ENCODE data around the gene ATG2A.

ATG2A gene

DNA sequence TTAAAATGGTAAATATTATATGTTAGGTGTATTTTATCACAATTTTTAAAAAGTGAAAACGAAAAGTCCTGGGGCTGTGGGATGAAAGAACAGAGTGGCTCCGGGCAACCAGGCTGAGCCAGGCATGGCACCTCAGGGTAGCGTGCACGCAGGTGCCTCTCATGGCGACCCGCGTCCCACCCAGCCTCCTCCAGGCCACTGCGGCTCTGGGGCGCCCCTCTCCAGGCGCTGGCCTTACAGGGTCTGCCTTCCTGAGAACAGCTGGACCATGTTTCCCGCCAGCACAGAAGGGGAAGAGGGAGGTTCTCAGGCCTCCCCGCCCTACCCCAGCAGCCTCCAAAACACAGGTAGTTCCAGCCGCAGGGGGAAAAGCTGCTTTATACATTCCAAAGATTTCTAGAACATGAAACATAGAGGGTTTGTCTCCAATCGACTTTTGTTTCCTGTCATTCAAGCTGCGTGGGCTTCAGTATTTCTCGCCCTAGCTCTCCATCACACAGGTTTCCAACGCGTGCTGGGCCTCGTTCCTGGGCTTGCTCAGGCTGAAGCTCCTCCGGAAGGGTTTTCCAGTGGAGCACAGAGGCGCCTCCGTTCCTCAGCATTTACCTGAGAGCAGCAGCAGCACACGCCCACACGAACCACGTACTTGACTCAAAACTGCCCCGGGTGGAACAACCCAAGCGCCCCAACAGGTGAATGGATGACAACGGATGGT lies 49.1 kb downstream of the ATG2A start:
- TF ChIP-seq, protein P1, sequence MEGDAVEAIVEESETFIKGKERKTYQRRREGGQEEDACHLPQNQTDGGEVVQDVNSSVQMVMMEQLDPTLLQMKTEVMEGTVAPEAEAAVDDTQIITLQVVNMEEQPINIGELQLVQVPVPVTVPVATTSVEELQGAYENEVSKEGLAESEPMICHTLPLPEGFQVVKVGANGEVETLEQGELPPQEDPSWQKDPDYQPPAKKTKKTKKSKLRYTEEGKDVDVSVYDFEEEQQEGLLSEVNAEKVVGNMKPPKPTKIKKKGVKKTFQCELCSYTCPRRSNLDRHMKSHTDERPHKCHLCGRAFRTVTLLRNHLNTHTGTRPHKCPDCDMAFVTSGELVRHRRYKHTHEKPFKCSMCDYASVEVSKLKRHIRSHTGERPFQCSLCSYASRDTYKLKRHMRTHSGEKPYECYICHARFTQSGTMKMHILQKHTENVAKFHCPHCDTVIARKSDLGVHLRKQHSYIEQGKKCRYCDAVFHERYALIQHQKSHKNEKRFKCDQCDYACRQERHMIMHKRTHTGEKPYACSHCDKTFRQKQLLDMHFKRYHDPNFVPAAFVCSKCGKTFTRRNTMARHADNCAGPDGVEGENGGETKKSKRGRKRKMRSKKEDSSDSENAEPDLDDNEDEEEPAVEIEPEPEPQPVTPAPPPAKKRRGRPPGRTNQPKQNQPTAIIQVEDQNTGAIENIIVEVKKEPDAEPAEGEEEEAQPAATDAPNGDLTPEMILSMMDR (IDR thresholded peaks at IDR 0.05; ENCODE audit: control insufficient read depth, extremely low read depth, insufficient read depth): no peak
- H3K4me3 ChIP-seq (ENCODE audit: low read depth, low read length): no peak overlapping the region
- no peak for DNase-seq (ENCODE audit: low read depth)

DNA sequence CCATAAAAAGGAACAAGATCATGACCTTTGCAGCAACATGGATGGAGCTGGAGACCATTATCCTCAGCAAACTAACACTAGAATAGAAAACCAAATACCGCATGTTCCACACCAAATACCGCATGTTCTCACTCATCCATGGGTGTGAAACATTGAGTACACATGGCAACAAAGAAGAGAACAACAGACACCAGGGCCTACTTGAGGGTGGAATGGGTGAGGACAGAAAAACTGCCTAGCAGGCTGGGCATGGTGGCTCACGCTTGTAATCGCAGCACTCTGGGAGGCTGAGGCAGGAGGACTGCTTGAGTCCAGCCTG lies 50.9 kb downstream of the ATG2A start:
- H3K4me3 ChIP-seq (ENCODE audit: low read depth, low read length): no peak overlapping the region
- TF ChIP-seq, protein P1 (IDR thresholded peaks at IDR 0.05; ENCODE audit: control insufficient read depth, extremely low read depth, insufficient read depth): no peak
- DNase-seq (ENCODE audit: low read depth): no peak

DNA sequence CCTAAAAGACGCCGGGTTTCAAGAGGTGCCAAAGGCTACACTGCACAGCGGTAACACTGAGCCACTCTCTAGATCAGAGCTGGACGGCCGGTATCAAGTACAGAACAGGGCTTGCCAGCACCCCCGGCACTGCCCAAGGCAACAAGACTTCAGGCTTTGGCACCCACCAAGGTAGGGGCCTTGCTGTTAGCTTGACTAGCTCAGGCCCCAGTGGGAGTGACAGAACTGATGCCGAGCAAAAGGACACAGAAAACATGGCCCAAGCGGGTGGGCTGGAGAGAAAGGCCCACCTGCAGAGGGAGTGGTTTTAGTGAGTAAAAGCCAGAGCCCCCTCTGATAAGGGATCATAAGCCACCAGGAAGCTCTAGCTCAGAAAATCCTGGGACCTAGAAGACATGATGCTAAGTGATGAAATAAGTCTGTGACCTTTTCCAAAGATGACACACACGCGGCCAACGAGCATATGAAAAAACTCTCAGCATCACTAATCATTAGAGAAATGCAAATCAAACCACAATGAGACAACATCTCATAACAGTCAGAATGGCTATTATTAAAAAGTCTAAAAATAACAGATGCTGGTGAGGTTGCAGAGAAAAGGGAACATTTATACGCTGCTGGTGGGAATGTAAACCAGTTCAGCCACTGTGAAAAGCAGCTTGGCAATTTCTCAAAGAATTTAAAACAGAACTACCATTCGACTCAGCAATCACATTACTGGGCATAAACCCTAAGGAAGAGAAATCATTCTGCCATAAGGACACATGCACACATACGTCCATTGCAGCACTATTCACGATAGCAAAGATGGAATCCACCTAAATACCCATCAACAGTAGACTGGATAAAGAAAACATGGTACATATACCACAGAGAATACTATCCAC lies 51.5 kb downstream of the ATG2A start:
- no peak overlapping the region for H3K4me3 ChIP-seq (ENCODE audit: low read depth, low read length)
- TF ChIP-seq, protein P1 (IDR thresholded peaks at IDR 0.05; ENCODE audit: control insufficient read depth, extremely low read depth, insufficient read depth): no peak
- DNase-seq (ENCODE audit: low read depth): no peak

DNA sequence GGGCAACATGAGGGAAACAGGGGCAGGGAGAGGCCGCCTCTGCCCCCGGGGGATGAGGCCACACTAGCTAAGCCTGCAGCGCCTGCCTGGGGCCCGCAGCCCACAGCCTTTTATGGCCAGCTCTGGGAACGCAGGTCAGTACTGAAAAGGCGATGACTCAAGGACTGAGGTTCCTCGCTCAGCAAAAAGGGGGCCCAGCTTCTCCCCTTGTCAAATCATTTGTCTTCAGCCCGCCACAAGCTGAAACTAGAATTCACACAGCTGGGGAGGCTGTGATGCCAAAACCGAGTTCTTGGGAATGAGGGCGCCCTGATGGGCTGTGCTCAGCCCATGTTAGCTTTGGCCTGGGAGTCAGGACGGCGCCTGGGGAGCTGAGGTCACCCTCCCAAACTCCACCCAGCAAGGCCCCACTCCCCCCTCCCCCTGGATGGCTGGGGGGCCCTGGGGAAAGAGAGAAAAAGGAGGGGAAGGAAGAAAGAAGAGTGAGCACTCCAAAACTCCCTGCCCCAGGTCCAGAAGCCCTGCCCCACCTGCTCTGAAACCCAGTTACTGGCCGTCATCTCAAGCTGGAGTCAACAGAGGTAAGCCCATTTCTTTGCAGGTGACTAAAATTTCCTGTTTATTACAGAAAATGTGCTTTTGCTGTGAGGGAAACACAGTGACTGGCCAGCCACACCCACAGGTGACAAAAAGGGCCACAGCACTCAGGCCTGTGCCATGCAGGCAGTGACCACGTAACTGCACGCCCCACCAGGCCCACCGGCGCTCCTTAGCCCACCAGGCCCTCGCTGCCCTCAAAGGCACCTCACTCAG lies 52.3 kb downstream of the ATG2A start:
- TF ChIP-seq, protein P1 (IDR thresholded peaks at IDR 0.05; ENCODE audit: control insufficient read depth, extremely low read depth, insufficient read depth): no peak
- DNase-seq (ENCODE audit: low read depth): no peak
- H3K4me3 ChIP-seq (ENCODE audit: low read depth, low read length): no peak overlapping the region

DNA sequence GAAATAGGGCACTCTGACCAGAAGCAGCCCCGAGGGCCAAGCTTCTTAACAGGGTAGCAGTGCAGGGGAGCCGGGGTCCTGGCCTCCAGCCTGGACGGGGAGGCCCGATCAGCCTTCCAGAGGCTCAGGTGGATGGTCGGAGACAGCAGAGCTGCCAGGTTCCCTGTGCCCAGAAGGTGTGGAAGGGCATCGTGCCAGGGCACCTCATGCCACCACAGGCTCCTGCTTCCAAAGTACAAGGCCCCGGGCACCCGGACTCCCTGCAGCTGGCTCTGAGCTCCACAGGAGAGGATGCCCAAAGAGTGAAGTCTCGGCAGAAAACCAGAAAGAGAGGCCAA lies 52.9 kb downstream of the ATG2A start:
- TF ChIP-seq, protein P1 (IDR thresholded peaks at IDR 0.05; ENCODE audit: control insufficient read depth, extremely low read depth, insufficient read depth): no peak
- no peak for DNase-seq (ENCODE audit: low read depth)

DNA sequence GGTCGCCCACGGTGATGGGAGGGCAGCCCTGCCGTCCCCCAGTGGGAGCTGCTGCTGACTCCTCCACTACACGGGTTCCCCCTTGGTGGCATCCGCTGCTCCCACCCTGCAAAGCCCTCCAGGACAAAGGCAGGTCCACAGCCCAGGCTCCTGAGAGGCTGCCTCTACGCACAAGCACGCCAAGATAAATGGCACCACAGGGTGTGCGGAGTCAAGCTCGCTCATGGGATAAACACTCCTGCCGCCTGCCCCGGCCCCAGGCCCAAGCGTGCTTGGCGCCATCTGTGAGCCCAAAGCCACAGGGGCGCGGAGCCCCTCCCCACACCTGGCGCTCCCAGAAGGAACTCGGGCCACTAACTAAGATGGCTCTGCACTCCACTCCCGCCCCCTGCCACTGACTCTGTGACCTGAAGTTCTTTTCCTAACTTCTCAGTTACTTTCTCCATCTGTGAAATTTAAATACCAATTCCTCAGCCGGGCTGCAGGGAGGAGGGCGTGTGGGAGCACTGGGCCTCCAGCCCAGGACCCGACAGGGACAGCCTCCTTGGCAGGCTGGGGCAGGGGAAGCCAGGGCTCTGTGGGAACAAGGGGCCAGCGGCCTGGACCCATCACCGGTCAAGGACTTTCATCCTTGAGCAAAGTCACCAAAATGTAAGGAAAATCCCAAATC lies 53.5 kb downstream of the ATG2A start:
- no peak for DNase-seq (ENCODE audit: low read depth)
- no peak overlapping the region for H3K4me3 ChIP-seq (ENCODE audit: low read depth, low read length)

More for the DNA sequence above, 52.9 kb downstream of the ATG2A start:
- H3K4me3 ChIP-seq (ENCODE audit: low read depth, low read length): no peak overlapping the region

More for the DNA sequence above, 53.5 kb downstream of the ATG2A start:
- TF ChIP-seq, protein P1 (IDR thresholded peaks at IDR 0.05; ENCODE audit: control insufficient read depth, extremely low read depth, insufficient read depth): no peak

Measured in LNCaP clone FGC (cell line).